Measurements from ENCODE around the gene MEAK7. TPM values are rescaled to one million over a fixed set of nuclear protein-coding genes. Genes with fewer than 3 reads are reported as not detected.
"Not testable (repeated sequence)": the region's sequence is repeated elsewhere in the genome, so short reads cannot be mapped to it uniquely, and the experiment has no call there.

The MEAK7 gene
- total RNA-seq, 1 donor from 2014 or later, result 21.8 TPM

DNA sequence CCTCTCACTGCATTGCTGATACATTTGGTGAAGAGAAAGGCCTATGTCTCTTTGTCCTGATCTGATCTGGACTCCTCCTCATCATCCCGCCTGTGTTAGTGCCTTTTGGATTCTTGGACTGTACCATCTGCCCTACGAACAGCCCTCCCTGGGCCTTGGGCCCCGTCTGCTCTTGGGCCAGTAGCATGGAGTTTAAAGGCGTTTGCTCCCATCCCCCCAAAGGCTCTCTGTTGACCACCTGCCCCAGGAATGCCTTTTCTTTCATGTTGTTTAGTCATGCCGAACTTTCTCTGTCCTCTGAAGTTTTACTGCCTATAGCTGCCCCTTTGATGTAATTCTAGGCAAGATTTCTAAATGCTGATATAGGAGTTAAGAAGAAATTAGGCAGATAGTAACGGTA lies 30.9 kb upstream of the MEAK7 start:
- intact Hi-C loops (cut with DNase I), result no loop called here
- ATAC-seq (no peak), DNase-seq (ENCODE audit: low spot score) (no peak)

DNA sequence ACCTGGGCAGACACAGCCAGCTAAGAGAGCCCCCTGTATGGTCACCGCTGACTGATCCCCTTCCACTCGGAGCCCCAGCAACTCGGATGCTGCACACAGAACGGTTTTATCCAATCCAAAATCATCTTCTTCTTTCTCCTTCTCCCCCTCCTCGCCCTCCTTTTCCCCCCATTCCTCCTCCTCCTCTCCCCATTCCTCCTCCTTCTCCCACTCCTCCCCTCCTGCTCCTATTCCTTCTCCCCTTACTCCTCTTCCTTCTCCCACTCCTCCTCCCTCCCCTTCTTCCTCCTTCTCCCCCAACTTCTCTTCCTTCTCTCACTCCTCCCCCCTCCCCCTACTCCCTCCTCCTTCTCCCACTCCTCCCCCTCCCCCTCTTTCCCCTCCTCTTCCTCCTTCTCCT lies 30.4 kb upstream of the MEAK7 start:
- DNase-seq (ENCODE audit: low spot score) (no peak), ATAC-seq (no peak)
- intact Hi-C loops (cut with DNase I), result no loop called here

DNA sequence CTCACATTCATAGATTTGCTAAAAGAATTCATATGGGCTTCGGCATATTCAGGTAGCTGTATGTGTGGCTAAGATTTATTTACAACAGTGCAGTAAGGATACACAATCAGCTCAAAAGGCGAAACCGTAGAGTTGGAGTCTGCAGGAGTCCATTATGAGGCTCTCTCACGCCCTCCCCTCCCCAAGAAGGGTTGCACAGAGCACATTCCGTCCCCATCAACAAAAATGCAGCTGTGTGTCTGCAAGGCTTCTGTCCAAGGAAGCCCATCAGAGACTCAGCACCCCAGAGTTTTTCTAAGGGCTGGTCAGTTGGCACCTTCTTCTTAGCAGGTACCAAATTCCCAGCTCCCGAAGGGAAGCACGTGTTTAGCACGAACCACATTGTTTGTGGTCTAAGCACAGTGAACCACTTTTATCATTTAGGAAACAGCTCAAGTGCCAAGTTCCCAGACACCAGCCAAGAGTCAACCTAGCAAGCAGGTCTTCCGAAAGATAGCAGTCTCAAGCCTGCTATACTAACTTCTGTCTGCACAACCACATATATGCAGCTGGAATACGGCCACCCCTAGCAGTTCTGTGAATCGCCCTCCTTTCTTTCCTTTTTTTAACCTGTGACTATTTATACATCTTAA lies 28.5 kb upstream of the MEAK7 start:
- DNase-seq (ENCODE audit: low spot score) (no peak), ATAC-seq (no peak)
- intact Hi-C loops (cut with DNase I), result no loop called here

DNA sequence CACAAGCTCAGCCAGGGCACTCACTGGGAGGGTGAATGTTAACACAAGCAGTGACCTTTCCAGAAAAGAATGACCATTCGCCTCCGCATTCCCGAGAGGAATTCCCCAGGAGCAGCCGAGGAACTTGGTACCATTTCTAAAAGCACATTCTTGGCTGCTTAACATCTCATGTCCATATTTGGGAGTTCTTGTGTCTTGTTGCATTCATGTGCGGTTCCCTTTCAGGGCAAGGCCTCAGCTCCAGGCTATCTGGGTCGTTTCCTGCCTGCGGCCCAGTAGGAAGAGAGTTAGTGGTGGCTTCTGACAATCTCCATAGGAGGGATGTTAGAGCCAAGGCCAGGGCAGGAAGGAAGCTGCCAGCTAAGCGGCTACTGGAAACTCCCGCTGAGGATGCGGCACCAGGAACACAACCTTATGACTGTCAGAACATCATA lies 27.8 kb upstream of the MEAK7 start:
- ATAC-seq, result peak; percentile 94
- intact Hi-C loops (cut with DNase I), result no loop called here
- DNase-seq (ENCODE audit: low spot score), result peak; percentile 75

DNA sequence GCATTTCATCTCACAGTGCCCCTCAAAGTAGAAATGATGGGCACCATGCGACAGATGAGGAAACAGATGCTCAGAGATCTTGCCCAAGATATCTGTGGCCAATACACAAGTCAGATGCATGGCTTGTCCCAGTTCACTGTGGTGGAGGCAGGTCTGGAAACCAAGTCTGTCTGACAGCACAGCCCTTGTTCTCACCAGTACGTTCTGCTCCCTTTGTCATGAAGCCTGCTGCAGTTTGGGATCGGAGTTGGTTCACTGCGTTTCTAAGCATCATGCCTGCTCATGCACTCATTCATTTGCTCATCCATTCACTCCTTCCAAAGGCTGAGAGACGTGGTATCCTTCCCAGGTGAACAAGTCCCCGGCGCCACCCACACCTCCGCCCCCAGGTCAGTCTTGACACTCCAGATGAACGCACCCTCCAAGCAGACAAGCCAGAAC lies 27.2 kb upstream of the MEAK7 start:
- intact Hi-C loops (cut with DNase I), result no loop called here
- DNase-seq (ENCODE audit: low spot score) (no peak), ATAC-seq (peak; percentile 19)

DNA sequence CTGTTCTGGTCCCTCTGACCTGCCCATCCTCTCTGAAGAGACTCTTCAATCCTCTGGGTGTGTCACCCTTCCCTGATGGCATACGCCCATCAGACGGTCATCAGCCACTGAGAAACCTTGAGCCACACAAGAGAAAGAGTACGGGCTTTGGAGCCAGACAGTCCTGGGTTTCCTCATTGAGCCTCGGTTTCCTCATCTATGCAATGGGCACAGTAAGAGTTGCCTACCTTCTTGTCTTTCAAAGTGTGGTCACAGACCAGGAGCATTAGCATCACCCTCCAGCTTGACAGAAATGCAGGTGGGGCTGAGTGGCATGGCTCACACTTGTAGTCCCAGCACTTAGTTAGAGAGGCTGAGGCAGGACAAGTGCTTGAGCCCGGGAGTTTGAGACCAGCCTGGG lies 26.1 kb upstream of the MEAK7 start:
- DNase-seq (ENCODE audit: low spot score) (no peak), ATAC-seq (no peak)
- intact Hi-C loops (cut with DNase I), result no loop called here

DNA sequence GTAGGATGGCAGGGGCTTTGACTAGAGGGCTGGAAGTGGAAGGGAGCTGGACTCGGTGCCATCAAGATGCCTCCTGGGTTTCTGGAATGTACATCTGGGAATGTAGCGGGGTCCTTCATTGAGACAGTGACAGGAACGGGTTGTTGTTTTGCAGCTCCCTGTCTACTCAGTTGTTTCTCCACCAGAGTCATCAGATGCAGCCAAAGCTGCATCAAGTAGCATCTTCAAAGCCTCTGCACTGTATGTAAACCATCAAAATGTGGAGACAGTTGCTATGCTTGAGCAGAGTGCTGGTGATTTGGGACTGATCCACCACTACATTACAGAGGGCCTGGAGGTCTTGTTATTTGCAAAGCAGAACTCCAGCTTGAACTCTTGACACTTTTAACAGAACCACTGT lies 25.1 kb upstream of the MEAK7 start:
- no peak for ATAC-seq
- DNase-seq (ENCODE audit: low spot score), result no peak
- intact Hi-C loops (cut with DNase I), result no loop called here

DNA sequence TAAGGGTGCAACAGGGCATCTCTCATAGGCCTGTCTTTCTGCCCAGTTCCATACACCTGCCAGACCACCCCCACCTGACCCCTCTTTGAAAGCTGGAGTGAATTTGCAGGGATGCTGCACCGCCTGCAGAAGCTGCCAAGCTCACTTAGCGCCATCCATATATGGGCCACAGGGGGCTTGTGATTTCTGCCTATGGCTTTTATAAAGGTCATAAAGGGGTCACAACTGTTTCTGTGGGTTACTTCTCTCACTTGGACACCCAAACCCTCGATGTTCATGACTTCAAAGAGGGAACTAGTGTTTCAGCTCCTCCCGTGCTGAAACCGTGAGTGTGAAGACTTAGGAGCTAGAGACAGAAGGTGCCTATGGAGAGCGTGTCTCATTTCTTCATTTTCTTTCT lies 23.9 kb upstream of the MEAK7 start:
- intact Hi-C loops (cut with DNase I), result no loop called here
- DNase-seq (ENCODE audit: low spot score) (no peak), ATAC-seq (no peak)

DNA sequence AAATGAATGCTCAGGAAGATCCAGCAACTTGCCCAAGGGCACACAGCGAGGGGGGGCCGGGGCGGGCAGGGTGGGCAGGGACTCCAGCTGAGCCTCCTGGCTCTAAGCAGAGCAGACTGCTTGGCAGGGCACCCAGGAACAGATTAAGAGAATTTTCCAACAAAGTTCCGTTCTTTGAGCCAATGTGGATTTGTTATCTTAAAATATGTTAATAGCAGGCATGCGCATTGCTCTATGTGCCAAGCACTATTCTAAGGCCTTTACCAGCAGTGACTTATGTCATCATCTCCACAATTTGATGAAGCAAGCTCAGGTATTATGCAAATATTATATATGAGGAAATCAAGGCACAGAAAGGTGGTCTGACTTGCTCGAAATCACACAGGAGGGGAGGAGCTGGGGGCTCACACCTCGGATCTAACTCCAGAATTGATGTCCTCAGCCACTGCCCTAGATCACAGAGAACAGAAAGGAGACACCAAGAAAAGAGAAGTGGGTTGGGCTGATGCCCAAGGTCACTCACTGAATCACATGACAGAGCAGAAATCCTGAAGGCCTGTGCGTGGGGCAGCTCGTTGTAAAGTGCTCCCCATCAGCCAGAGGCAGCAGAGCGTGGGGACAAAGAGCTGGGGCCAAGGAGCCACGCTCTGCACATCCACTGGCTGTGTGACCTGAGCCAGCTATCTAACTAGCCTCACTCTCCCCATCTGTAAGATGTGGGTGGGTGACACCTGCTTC lies 23.2 kb upstream of the MEAK7 start:
- no peak for ATAC-seq
- intact Hi-C loops (cut with DNase I), result no loop called here
- no peak for DNase-seq (ENCODE audit: low spot score)

DNA sequence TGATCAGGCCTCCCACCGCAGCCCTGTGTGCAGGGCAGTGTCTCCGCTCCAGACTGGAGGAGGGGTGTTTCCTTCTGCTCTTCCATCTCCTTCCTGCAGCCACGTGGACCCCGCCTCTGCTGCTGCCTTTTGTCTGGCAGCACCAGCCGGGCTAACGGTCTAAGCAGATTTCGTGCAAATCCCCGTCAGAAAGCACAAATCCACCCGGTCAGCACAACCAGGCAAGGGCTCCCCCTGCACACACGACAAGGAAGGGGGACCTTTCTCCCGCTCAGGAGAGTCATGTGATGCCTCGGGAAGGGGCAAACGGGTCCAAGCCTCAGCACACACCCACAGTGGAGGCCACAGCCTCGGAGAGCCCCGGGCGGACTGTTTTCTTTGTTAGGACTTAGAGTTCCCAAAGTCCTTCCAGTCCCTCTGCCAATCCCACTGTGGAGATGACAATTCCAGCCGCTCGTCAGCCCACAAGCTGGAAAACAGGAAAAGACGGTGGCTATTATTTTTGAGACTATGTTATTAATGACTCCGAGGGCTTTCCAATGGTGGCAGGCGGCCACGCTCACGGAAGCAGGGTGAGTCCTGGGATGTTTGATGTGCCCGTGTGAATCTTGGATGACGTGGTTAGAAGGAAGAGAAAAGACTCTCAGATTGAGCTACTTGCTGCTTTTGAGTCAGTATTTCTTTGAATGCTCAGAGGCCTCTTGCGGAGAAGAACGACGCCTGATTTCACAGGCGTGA lies 22.5 kb upstream of the MEAK7 start:
- intact Hi-C loops (cut with DNase I), result no loop called here
- no peak for DNase-seq (ENCODE audit: low spot score)
- peak; percentile 60 for ATAC-seq

DNA sequence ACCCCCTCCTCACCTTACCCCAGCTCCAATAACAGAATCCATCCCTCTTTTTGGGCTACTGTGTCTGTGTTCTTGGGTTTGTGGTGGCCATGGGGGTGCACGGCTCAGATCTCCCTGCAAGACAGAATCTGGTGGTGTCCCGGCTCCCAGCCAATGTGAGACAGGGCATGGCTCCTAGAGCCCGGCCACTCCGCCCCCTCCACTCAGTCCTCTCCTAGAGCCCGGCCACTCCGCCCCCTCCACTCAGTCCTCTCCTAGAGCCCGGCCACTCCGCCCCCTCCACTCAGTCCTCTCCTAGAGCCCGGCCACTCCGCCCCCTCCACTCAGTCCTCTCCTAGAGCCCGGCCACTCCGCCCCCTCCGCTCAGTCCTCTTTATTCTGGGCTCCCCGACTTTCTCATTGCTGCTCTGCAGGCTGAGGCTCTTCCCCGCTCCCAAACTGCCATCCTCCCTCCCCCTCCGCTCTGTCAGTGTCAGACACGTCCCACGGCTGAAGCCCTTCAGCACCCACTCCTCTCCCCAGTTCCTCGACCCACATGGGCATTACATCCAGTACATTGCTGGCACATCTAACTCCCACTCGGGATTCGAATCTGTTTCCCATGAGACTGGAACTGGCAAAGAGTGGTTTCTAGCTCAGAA lies 20.6 kb upstream of the MEAK7 start:
- intact Hi-C loops (cut with DNase I); ATAC-seq; DNase-seq (ENCODE audit: low spot score): not testable (repeated sequence)

DNA sequence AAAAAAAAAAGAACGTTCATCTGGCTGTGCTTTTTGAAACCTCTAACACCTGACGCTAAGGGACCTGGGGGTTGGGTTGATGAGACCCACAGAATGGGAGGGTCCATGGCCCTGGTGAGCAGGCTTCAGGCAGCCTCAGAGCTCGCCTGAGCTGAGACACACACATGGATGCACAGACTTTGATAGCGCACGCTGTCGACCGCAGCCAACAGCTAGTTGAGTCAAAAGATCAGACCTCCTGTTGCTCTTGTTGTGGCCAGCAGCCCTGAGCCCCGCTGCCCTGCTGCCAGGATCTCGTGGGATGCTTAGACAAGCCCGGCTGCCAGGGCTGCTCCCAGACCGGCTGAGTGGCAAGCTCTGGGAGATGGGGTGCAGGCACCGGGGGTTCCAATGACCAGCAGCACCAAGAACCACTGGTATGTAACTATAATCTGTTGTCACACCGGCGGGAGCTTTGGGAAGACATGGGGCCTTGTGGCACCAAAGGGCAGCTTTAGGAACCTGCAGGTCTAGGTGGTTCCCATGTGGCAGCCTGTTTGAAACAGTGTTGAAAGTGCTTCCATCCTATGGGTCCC lies 20.0 kb upstream of the MEAK7 start:
- no peak for DNase-seq (ENCODE audit: low spot score)
- intact Hi-C loops (cut with DNase I), result no loop called here
- no peak for ATAC-seq

DNA sequence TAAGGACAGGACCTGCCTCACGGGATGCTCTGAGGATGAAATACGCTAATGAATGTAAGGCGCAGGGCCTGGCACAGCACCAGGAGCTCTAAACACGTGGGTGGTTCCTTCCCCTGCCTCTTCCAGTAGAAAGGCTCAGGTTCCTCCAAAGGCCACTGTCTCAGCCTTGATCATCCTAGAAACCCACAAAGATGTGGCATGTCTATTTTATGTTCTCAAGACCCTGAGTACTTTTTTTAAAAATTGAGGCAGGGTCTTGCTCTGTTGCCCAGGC lies 17.0 kb upstream of the MEAK7 start:
- intact Hi-C loops (cut with DNase I), result no loop called here
- ATAC-seq, result no peak
- DNase-seq (ENCODE audit: low spot score), result no peak

DNA sequence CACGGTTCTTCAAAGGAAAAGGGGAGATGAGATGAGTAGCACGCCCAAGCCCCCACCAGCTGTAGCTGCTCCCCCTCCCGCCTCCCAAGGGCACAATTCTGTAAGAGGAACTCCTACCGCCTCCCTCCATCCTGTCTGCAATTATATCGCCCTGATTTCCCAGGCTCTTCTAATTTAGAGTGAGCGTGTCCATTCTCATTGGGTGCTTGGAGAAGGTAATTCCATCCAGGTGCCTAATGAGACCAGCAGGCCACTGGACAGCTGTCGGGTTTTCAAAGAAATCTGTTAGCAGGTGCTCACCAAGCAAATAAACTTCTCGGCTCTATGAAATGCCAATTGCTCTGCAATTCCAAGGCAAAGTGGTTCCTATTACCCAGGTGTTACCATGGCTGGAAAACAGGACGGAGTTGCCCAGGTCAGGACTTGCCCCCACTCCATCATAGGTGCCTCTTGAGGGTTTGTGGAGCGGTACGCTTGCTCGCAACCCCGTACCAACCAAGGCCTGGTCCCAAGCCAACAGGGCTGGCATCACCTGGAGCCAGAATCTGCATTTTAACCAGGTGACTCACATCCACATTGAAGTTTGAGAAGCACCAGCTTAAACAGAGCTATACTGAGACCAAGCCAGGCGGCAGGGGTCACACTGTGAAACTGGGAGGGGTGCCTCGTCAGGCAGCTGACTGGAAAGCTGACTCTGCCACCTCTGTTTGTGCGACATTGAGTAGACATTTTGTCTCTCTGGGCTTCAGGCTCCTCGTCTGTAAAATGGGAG lies 16.5 kb upstream of the MEAK7 start:
- ATAC-seq, result no peak
- intact Hi-C loops (cut with DNase I), result no loop called here
- DNase-seq (ENCODE audit: low spot score), result no peak

DNA sequence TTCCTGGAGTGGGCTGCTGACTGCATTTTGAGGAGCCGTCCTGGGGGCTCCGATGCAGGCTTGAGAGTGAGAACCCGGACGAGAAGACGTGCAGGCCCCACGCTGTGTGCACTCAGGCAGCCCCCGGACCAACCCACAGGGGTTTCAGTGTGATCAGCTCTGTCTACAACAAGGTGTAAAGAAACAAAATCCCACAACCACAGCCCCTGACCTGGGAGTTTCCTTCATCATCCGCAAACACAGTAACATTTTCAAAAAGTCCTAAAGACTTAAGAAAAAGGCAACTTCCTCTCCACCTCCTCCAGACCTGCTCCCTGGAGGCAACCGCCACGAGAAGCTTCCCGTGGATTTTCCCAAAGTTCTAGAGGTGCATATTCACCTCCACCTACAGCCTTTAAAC lies 15.4 kb upstream of the MEAK7 start:
- no peak for DNase-seq (ENCODE audit: low spot score)
- intact Hi-C loops (cut with DNase I), result loop anchor here (10.0 kb wide), 1 partner anchor 195 kb away; no protein-coding TSS in a partner anchor
- no peak for ATAC-seq

DNA sequence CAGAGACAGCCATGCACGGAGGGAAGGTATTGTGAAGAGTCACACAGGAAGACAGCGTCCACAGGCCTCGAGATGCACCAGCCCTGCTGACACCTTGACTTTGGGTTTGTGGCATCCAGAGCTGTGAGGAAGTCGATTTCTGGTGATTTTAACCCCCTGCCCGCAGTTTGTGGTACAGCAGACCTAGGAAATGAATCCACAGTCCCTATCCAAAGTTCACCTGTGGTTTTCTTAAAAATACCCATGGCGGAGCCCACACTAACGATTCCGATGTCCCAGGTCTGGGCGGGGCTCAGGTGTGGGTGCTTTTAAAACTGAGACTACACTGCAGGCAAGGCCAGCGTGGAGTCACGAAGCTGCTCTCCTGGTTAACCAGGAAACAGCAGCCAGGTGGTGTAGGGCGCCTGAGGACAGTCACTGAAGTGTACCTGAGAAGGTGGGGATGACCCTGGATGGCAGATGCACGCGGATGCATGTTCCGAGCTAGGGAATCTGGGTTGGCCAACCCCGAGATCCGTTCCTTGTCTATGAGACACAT lies 14.4 kb upstream of the MEAK7 start:
- ATAC-seq, result no peak
- intact Hi-C loops (cut with DNase I), result loop anchor here (10.0 kb wide), 1 partner anchor 196 kb away; no protein-coding TSS in a partner anchor
- DNase-seq (ENCODE audit: low spot score), result no peak

DNA sequence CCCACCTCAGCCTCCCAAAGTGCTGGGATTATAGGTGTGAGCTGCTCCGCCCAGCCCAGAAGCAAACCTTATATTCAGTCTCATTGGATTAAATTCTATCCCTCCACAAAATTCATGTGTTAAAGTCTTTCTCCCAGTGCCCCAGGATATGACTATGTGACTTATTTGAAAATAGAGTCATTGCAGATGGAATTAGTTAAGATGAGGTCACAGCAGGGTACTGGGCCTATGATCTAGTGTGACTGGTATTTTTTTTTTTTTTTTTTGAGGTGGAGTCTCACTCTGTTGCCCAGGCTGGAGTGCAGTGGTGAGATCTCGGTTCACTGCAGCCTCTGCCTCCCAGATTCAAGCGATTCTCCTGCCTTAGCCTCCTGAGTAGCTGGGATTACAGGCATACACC lies 13.8 kb upstream of the MEAK7 start:
- not testable (repeated sequence) for ATAC-seq; DNase-seq (ENCODE audit: low spot score)
- intact Hi-C loops (cut with DNase I), result loop anchor here (10.0 kb wide), 1 partner anchor 197 kb away; no protein-coding TSS in a partner anchor

DNA sequence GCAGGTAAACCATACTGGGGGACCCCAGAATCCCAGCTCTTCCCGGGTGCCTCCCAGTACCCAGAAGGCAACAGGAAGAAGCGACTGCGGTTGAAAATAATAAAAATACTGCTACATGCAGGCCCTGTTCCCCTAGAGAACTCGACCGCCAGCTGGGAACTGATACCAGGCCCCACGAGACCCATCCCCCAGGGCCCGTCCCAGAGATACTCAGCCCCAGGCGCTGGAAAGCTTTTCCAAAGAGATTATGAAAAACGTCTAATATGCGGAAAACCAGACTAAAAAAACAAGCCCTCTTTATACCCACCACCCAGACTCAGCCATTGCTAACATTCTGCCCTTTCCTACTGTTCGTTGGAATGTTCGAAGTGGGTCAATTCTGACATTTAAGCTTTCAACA lies 12.9 kb upstream of the MEAK7 start:
- ATAC-seq (no peak), DNase-seq (ENCODE audit: low spot score) (no peak)
- intact Hi-C loops (cut with DNase I), result loop anchor here (10.0 kb wide), 1 partner anchor 197 kb away; no protein-coding TSS in a partner anchor
